ENCODE results near the gene NRG3. TPM values are rescaled to one million over a fixed set of nuclear protein-coding genes. Genes with fewer than 3 reads are reported as not detected.

The NRG3 gene
- total and polyA plus RNA-seq, 2 donors (not counting 1 experiment from before 2014, with no cell fraction given): not detected

- Histone ChIP-seq H3K9me3 (ENCODE audit: control insufficient read depth, insufficient read depth, low read depth, low read length) (no peaks in the 10 kb centered on the region), H3K4me2 (ENCODE audit: extremely low read depth, insufficient read depth, low read length) (no peak overlapping the region), H3K27me3 (ENCODE audit: control insufficient read depth, insufficient read depth, low read length) (no peaks in the 10 kb centered on the region), H3K79me2 (ENCODE audit: control insufficient read depth, insufficient read depth, low read length) (no peaks in the 10 kb centered on the region), H4K20me1 (ENCODE audit: control insufficient read depth, extremely low read depth, insufficient read depth, low read length) (no peaks in the 10 kb centered on the region), H3K27ac (ENCODE audit: insufficient read depth, low read length) (no peak overlapping the region), H3K36me3 (ENCODE audit: control insufficient read depth, insufficient read depth, low read length) (no peaks in the 10 kb centered on the region), H3K9ac (ENCODE audit: insufficient read depth, low read length) (no peak overlapping the region), H3K4me1 (ENCODE audit: control insufficient read depth, extremely low read depth, insufficient read depth, low read length) (no peaks in the 10 kb centered on the region), H3K4me3 (replicated peaks in 1 of 4; ENCODE audit: control extremely low read depth in 1 of 4, insufficient read depth in 1 of 4, low read depth in 3 of 4, low read length in 4 of 4) (no peak overlapping the region), H2AFZ (ENCODE audit: low read length) (no peak overlapping the region)
- DNase-seq (ENCODE audit: low read depth in 2 of 2): no peak
- no peak for TF ChIP-seq EZH2 (IDR thresholded peaks at IDR 0.05; ENCODE audit: low read length, missing control alignments)
- TF ChIP-seq CTCF (conservative IDR thresholded peaks at IDR 0.05 in 1 of 2, IDR thresholded peaks at IDR 0.05 in 1 of 2; ENCODE audit: low read depth in 1 of 2, low read length in 2 of 2): no peak
Measured at GRCh38 chr10:82221601-82222149, 346.7 kb downstream of the NRG3 start.

GRCh38 chr10:82228701-82229100, 353.7 kb downstream of the NRG3 start:
- Histone ChIP-seq H3K27ac (ENCODE audit: insufficient read depth, low read length) (no peak overlapping the region), H4K20me1 (ENCODE audit: control insufficient read depth, extremely low read depth, insufficient read depth, low read length) (no peaks in the 10 kb centered on the region), H3K27me3 (ENCODE audit: control insufficient read depth, insufficient read depth, low read length) (no peaks in the 10 kb centered on the region), H3K9ac (ENCODE audit: insufficient read depth, low read length) (no peak overlapping the region), H3K79me2 (ENCODE audit: control insufficient read depth, insufficient read depth, low read length) (no peaks in the 10 kb centered on the region), H3K9me3 (ENCODE audit: control insufficient read depth, insufficient read depth, low read depth, low read length) (no peaks in the 10 kb centered on the region), H2AFZ (ENCODE audit: low read length) (no peak overlapping the region), H3K4me3 (replicated peaks in 1 of 4; ENCODE audit: control extremely low read depth in 1 of 4, insufficient read depth in 1 of 4, low read depth in 3 of 4, low read length in 4 of 4) (no peak overlapping the region), H3K36me3 (ENCODE audit: control insufficient read depth, insufficient read depth, low read length) (no peaks in the 10 kb centered on the region), H3K4me1 (ENCODE audit: control insufficient read depth, extremely low read depth, insufficient read depth, low read length) (no peaks in the 10 kb centered on the region), H3K4me2 (ENCODE audit: extremely low read depth, insufficient read depth, low read length) (no peak overlapping the region)
- no peak for TF ChIP-seq EZH2 (IDR thresholded peaks at IDR 0.05; ENCODE audit: low read length, missing control alignments)
- no peak for TF ChIP-seq CTCF (conservative IDR thresholded peaks at IDR 0.05 in 1 of 2, IDR thresholded peaks at IDR 0.05 in 1 of 2; ENCODE audit: low read depth in 1 of 2, low read length in 2 of 2)
- no peak for DNase-seq (ENCODE audit: low read depth in 2 of 2)

GRCh38 chr10:82234173-82234572, 359.2 kb downstream of the NRG3 start:
- no peak for TF ChIP-seq EZH2 (IDR thresholded peaks at IDR 0.05; ENCODE audit: low read length, missing control alignments)
- H3K9me3 ChIP-seq (ENCODE audit: control insufficient read depth, insufficient read depth, low read depth, low read length): no peaks in the 10 kb centered on the region
- H3K79me2 ChIP-seq (ENCODE audit: control insufficient read depth, insufficient read depth, low read length): no peaks in the 10 kb centered on the region

More at GRCh38 chr10:82234173-82234572, 359.2 kb downstream of the NRG3 start:
- Histone ChIP-seq H3K9ac (ENCODE audit: insufficient read depth, low read length) (no peak overlapping the region), H3K36me3 (ENCODE audit: control insufficient read depth, insufficient read depth, low read length) (no peaks in the 10 kb centered on the region), H4K20me1 (ENCODE audit: control insufficient read depth, extremely low read depth, insufficient read depth, low read length) (no peaks in the 10 kb centered on the region), H3K4me3 (replicated peaks in 1 of 4; ENCODE audit: control extremely low read depth in 1 of 4, insufficient read depth in 1 of 4, low read depth in 3 of 4, low read length in 4 of 4) (no peak overlapping the region), H3K4me1 (ENCODE audit: control insufficient read depth, extremely low read depth, insufficient read depth, low read length) (no peaks in the 10 kb centered on the region), H3K4me2 (ENCODE audit: extremely low read depth, insufficient read depth, low read length) (no peak overlapping the region), H3K27me3 (ENCODE audit: control insufficient read depth, insufficient read depth, low read length) (no peaks in the 10 kb centered on the region), H3K27ac (ENCODE audit: insufficient read depth, low read length) (no peak overlapping the region), H2AFZ (ENCODE audit: low read length) (no peak overlapping the region)
- DNase-seq (ENCODE audit: low read depth in 2 of 2): no peak

All from fibroblast of lung (primary cell).